Hepatocyte (in vitro differentiated cells): ENCODE results near the gene UBR1.

ENCODE experiments used
- EZH2 ChIP-seq: fragments of 200-600 bp; sonication (generic); IDR thresholded peaks from 2 replicates; pipeline ENCODE4 v1.6.1; 2016; ENCODE audit warnings: antibody characterized with exemption, mild to moderate bottlenecking, borderline replicate concordance
- EZH2phosphoT487 ChIP-seq: fragments of 200-600 bp; sonication (generic); IDR thresholded peaks from one replicate; pipeline ENCODE4 v1.6.1; 2018; ENCODE audit warnings: antibody characterized with exemption, mild to moderate bottlenecking, low read depth, moderate library complexity; ENCODE audit not compliant: unreplicated experiment, severe bottlenecking
- TF ChIP-seq, protein P1 (sequence below): fragments of 200-600 bp; sonication (generic); IDR thresholded peaks from 2 replicates; pipeline ENCODE4 v1.5.1; 2016; ENCODE audit warnings: antibody characterized with exemption, mild to moderate bottlenecking; ENCODE audit not compliant: poor library complexity

- TF ChIP-seq, protein P1, sequence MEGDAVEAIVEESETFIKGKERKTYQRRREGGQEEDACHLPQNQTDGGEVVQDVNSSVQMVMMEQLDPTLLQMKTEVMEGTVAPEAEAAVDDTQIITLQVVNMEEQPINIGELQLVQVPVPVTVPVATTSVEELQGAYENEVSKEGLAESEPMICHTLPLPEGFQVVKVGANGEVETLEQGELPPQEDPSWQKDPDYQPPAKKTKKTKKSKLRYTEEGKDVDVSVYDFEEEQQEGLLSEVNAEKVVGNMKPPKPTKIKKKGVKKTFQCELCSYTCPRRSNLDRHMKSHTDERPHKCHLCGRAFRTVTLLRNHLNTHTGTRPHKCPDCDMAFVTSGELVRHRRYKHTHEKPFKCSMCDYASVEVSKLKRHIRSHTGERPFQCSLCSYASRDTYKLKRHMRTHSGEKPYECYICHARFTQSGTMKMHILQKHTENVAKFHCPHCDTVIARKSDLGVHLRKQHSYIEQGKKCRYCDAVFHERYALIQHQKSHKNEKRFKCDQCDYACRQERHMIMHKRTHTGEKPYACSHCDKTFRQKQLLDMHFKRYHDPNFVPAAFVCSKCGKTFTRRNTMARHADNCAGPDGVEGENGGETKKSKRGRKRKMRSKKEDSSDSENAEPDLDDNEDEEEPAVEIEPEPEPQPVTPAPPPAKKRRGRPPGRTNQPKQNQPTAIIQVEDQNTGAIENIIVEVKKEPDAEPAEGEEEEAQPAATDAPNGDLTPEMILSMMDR = no peak
- TF ChIP-seq EZH2phosphoT487 (no peak), EZH2 (no peak)
Observed at GRCh38 chr15:43052860-43053259, 53.0 kb downstream of the UBR1 start.
